ENCODE data around the gene ATP5MG. TPM values are rescaled to one million over a fixed set of nuclear protein-coding genes. Genes with fewer than 3 reads are reported as not detected.

The ATP5MG gene
- total and polyA plus RNA-seq, 2 donors (not counting 1 experiment from before 2014, with no cell fraction given): 118 to 142 TPM

GRCh38 chr11:118353084-118353710, 48.2 kb upstream of the ATP5MG start:
- WGBS (ENCODE audit: insufficient coverage): 0% methylated on average over 1 of the region's 6 CpGs
- no peak overlapping the region for H3K4me2 ChIP-seq (replicated peaks; ENCODE audit: low read depth, low read length, poor library complexity, severe bottlenecking)
- peaks cover 20% of the 10 kb centered on the region for H3K27me3 Mint-ChIP-seq
- TF ChIP-seq CTCF (IDR thresholded peaks at IDR 0.05): peak; percentile 83
- no peak for TF ChIP-seq EZH2 (IDR thresholded peaks at IDR 0.05; ENCODE audit: borderline replicate concordance, insufficient read depth, low read depth, low read length, poor library complexity, severe bottlenecking)
- H3K27ac ChIP-seq (ENCODE audit: low read length in 2 of 2): no peak overlapping the region
- ChIA-PET POLR2A (interaction anchor here (0.7 kb wide), 1 partner anchor 57 kb away, joined by 5 read pairs; no protein-coding TSS in a partner anchor), CTCF (interaction anchor here (0.7 to 6.8 kb wide), 16 partner anchors 10 to 160 kb away, joined by 3 to 92 read pairs (median 4); partner anchors contain the start of gene CD3D)
- no peaks in the 10 kb centered on the region for H3K36me3 ChIP-seq (replicated peaks in 1 of 2; ENCODE audit: control extremely low read depth in 1 of 2, control insufficient read depth in 1 of 2, extremely low read depth in 1 of 2, insufficient read depth in 2 of 2, low read length in 1 of 2)
- no peak for ATAC-seq (ENCODE audit: low read depth)
- no peak overlapping the region for H3K4me3 Mint-ChIP-seq
- H2AFZ ChIP-seq (ENCODE audit: insufficient read depth, low read depth, low read length, poor library complexity, severe bottlenecking): no peak overlapping the region
- H3K4me1 Mint-ChIP-seq: no peaks in the 10 kb centered on the region
- H3K9me3 ChIP-seq (ENCODE audit: control extremely low read depth in 1 of 3, control insufficient read depth in 2 of 3, insufficient read depth in 1 of 3, low read length in 2 of 3): no peaks in the 10 kb centered on the region
- intact Hi-C loops (cut with micrococcal nuclease): loop anchor here (1.0 kb wide), 3 partner anchors 57 to 208 kb away; no protein-coding TSS in a partner anchor
- no peak overlapping the region for H3K4me3 ChIP-seq (ENCODE audit: control extremely low read depth in 1 of 5, extremely low read depth in 1 of 5, insufficient read depth in 1 of 5, low read depth in 2 of 5, low read length in 4 of 5)
- H4K20me1 ChIP-seq (ENCODE audit: control insufficient read depth, insufficient read depth, low read length, poor library complexity, severe bottlenecking): no peaks in the 10 kb centered on the region
- no peaks in the 10 kb centered on the region for H3K9me3 Mint-ChIP-seq (ENCODE audit: insufficient read depth)
- peak; percentile 64 for DNase-seq
- H3K9ac ChIP-seq (ENCODE audit: low read length): no peak overlapping the region
- no peak overlapping the region for H3K27ac Mint-ChIP-seq
- H3K79me2 ChIP-seq (ENCODE audit: control insufficient read depth, insufficient read depth, low read length): no peaks in the 10 kb centered on the region
- no peaks in the 10 kb centered on the region for H3K4me1 ChIP-seq (ENCODE audit: control insufficient read depth in 2 of 2, insufficient read depth in 2 of 2, low read length in 2 of 2)
- H3K27me3 ChIP-seq (replicated peaks in 1 of 4; ENCODE audit: control extremely low read depth in 1 of 4, control insufficient read depth in 3 of 4, insufficient read depth in 4 of 4, low read length in 3 of 4): peaks cover 0 to 3% (median 0%) of the 10 kb centered on the region in 4 experiments

- Histone ChIP-seq H3K9ac (ENCODE audit: low read length) (no peak overlapping the region), H3K4me2 (replicated peaks; ENCODE audit: low read depth, low read length, poor library complexity, severe bottlenecking) (no peak overlapping the region), H4K20me1 (ENCODE audit: control insufficient read depth, insufficient read depth, low read length, poor library complexity, severe bottlenecking) (peaks cover under 1% of the 10 kb centered on the region), H3K27me3 (replicated peaks in 1 of 4; ENCODE audit: control extremely low read depth in 1 of 4, control insufficient read depth in 3 of 4, insufficient read depth in 4 of 4, low read length in 3 of 4) (no peaks in the 10 kb centered on the region), H3K36me3 (replicated peaks in 1 of 2; ENCODE audit: control extremely low read depth in 1 of 2, control insufficient read depth in 1 of 2, extremely low read depth in 1 of 2, insufficient read depth in 2 of 2, low read length in 1 of 2) (peaks cover 0 to 8% of the 10 kb centered on the region in 2 experiments), H3K79me2 (ENCODE audit: control insufficient read depth, insufficient read depth, low read length) (peaks cover 35% of the 10 kb centered on the region), H3K4me1 (ENCODE audit: control insufficient read depth in 2 of 2, insufficient read depth in 2 of 2, low read length in 2 of 2) (peaks cover 18 to 23% of the 10 kb centered on the region in 2 donors), H2AFZ (ENCODE audit: insufficient read depth, low read depth, low read length, poor library complexity, severe bottlenecking) (no peak overlapping the region), H3K27ac (ENCODE audit: low read length in 2 of 2) (no peak overlapping the region), H3K4me3 (ENCODE audit: control extremely low read depth in 1 of 5, extremely low read depth in 1 of 5, insufficient read depth in 1 of 5, low read depth in 2 of 5, low read length in 4 of 5) (no peak overlapping the region), H3K9me3 (ENCODE audit: control extremely low read depth in 1 of 3, control insufficient read depth in 2 of 3, insufficient read depth in 1 of 3, low read length in 2 of 3) (peaks cover 0 to 4% (median 1%) of the 10 kb centered on the region in 3 donors)
- Mint-ChIP-seq H3K9me3 (ENCODE audit: insufficient read depth) (no peaks in the 10 kb centered on the region), H3K4me3 (no peak overlapping the region), H3K27me3 (no peaks in the 10 kb centered on the region), H3K27ac (no peak overlapping the region), H3K4me1 (peaks cover 36% of the 10 kb centered on the region)
- POLR2A ChIA-PET: no interaction called here
- ATAC-seq (ENCODE audit: low read depth) (no peak), DNase-seq (no peak)
- intact Hi-C loops (cut with micrococcal nuclease): loop anchor here (2.0 kb wide), 1 partner anchor 215 kb away; the partner anchor contains the start of gene ARCN1
- CTCF ChIA-PET: interaction anchor here (1.8 to 1.9 kb wide), 2 partner anchors 63 to 159 kb away, joined by 4 to 19 read pairs; no protein-coding TSS in a partner anchor
- WGBS (ENCODE audit: insufficient coverage): no CpG with 5 or more reads among the region's 3 CpGs
- TF ChIP-seq EZH2 (IDR thresholded peaks at IDR 0.05; ENCODE audit: borderline replicate concordance, insufficient read depth, low read depth, low read length, poor library complexity, severe bottlenecking) (no peak), CTCF (IDR thresholded peaks at IDR 0.05) (no peak)
Measured at GRCh38 chr11:118358071-118358470, 43.3 kb upstream of the ATP5MG start.
